Left ventricle myocardium inferior (tissue), 1 donor: Measurements from ENCODE around the gene VWA7. TPM values are rescaled to one million over a fixed set of nuclear protein-coding genes. Genes with fewer than 3 reads are reported as not detected.

ENCODE experiments used
- DNase-seq: peaks from one replicate; pipeline ENCODE4 v3.0.0-alpha.2; 2020
- H3K27ac ChIP-seq: fragments of 200-600 bp; replicated peaks from 2 replicates; pipeline ENCODE4 v1.8.0; 2021
- H3K27me3 ChIP-seq: fragments of 200-600 bp; 2 replicates; pipeline ENCODE4 v1.8.0; 2021; ENCODE audit warnings: low read depth
- H3K36me3 ChIP-seq: fragments of 200-600 bp; 2 replicates; pipeline ENCODE4 v1.8.0; 2021
- H3K4me1 ChIP-seq: fragments of 200-600 bp; 2 replicates; pipeline ENCODE4 v1.8.0; 2021
- H3K4me3 ChIP-seq: fragments of 200-600 bp; 2 replicates; pipeline ENCODE4 v1.8.0; 2021; ENCODE audit warnings: mild to moderate bottlenecking, moderate library complexity
- H3K9me3 ChIP-seq: fragments of 200-600 bp; replicated peaks from 2 replicates; pipeline ENCODE4 v1.8.0; 2021
- CTCF ChIP-seq: fragments of 200-600 bp; IDR thresholded peaks from 2 replicates; pipeline ENCODE4 v1.8.0; 2021; ENCODE audit warnings: antibody characterized with exemption, mild to moderate bottlenecking, borderline replicate concordance
- intact Hi-C: fragments of 100-400 bp; cut with micrococcal nuclease; formaldehyde crosslinking; loops from one replicate; pipeline ENCODE4 v1.11.0; 2022
- total RNA-seq: library from RNA; stranded (reverse); fragmentation: NEBNext Ultra II Directional; extraction: Animal tissue kit (Norgen Biotek cat#: 25700); gene quantifications from one replicate; pipeline ENCODE4 v1.2.1, GENCODE V29; 2021
- donor health status: DM: no; HTN: yes; CAD: no; lungs with severe emphysema.

Gene VWA7
- total RNA-seq, 1 donor from 2014 or later = 14.7 TPM

DNA sequence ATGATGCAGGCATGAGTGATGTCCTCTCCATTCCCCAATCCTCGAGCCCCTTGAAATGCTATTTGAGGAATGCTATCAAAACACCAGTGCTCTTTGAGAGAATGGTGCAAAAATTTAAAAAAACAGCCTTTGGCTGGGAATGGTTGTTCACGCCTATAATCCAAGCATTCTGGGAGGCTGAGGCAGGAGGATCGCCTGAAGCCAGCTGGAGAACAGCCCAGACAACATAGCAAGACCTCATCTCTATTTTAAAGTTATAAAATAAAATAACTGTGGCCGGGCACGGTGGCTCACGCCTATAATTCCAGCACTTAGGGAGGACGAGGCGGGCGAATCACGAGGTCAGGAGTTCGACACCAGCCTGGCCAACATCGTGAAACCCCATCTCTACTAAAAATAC is 22.7 kb upstream of the VWA7 start:
- no peak for TF ChIP-seq CTCF
- Histone ChIP-seq H3K4me3 (no peak overlapping the region), H3K27ac (no peak overlapping the region), H3K36me3 (peaks cover 14% of the 10 kb centered on the region), H3K9me3 (no peaks in the 10 kb centered on the region), H3K27me3 (no peaks in the 10 kb centered on the region), H3K4me1 (peaks cover 13% of the 10 kb centered on the region)
- intact Hi-C loops = no loop called here
- no peak for DNase-seq

GRCh38 chr6:31797588-31797987 is 20.5 kb upstream of the VWA7 start:
- no peak for TF ChIP-seq CTCF
- Histone ChIP-seq H3K27ac (peak overlapping the region; percentile 8), H3K4me3 (no peak overlapping the region), H3K4me1 (peaks cover 21% of the 10 kb centered on the region), H3K36me3 (peaks cover 16% of the 10 kb centered on the region), H3K9me3 (no peaks in the 10 kb centered on the region), H3K27me3 (no peaks in the 10 kb centered on the region)
- peak; percentile 3 for DNase-seq
- intact Hi-C loops = no loop called here

- Histone ChIP-seq H3K27me3 (no peaks in the 10 kb centered on the region), H3K4me1 (peaks cover 21% of the 10 kb centered on the region), H3K4me3 (no peak overlapping the region), H3K9me3 (no peaks in the 10 kb centered on the region), H3K36me3 (peaks cover 17% of the 10 kb centered on the region), H3K27ac (peak overlapping the region; percentile 99)
- DNase-seq = no peak
- intact Hi-C loops = no loop called here
- TF ChIP-seq CTCF = no peak
Measured at GRCh38 chr6:31796993-31797385, 19.9 kb upstream of the VWA7 start.

- DNase-seq = peak; percentile 94
Measured at GRCh38 chr6:31795616-31796298, 18.6 kb upstream of the VWA7 start, which contains the start of gene VARS1. TSS of gene VARS1 (minus strand) at chr6:31795752. CDS start at chr6:31795217, 535 bp downstream.

DNA sequence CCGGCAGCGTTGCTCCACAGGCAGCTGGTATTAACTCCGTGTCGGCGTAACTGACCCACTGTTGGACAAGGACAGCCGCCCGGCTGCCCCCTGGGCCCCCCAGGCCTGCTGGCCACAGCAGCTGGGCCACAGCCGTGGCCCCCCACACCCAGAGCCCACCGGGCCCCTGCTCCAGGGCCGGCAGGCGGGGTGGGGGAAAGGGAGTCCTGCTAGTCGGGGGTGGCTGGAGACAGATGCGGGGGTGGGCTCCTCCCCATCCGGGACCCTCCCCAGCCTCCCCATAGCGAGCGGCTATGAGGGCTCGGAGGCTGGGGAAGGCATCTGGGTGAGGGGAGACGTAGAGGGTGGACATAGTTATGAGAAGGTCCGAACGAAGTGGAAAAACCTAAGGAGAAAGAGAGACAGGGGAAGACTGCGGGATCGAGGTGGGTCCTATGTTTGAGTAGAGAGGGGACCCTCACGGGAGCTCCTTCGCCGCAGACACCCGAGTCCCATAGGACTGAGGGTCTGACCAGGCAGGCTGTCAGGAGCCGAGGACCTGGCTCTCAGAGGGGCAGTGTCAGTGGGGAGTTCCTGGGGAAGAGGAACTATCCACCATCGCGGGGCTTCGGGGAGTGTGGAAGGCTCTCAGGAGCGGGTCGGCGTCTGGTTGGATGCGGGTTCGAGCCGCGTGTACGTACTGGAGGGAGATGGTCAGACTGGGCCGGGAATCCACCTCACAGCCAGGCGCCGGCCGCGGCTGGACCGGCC is 17.9 kb upstream of the VWA7 start:
- Histone ChIP-seq H3K9me3 (no peaks in the 10 kb centered on the region), H3K27me3 (no peaks in the 10 kb centered on the region), H3K4me1 (peaks cover 21% of the 10 kb centered on the region), H3K27ac (peak overlapping the region; percentile 99), H3K4me3 (peak overlapping the region; percentile 99), H3K36me3 (peaks cover 27% of the 10 kb centered on the region)
- DNase-seq = no peak
- intact Hi-C loops = no loop called here
- no peak for TF ChIP-seq CTCF

More at GRCh38 chr6:31795616-31796298, 18.6 kb upstream of the VWA7 start, which contains the start of gene VARS1:
- intact Hi-C loops = no loop called here
- Histone ChIP-seq H3K36me3 (peaks cover 20% of the 10 kb centered on the region), H3K27me3 (no peaks in the 10 kb centered on the region), H3K4me3 (peak within 1 kb of the TSS; percentile 99), H3K4me1 (peaks cover 21% of the 10 kb centered on the region), H3K27ac (peak within 1 kb of the TSS; percentile 99), H3K9me3 (no peaks in the 10 kb centered on the region)
- peak; percentile 90 for TF ChIP-seq CTCF
